ENCODE data around the gene PANX1.

DNA sequence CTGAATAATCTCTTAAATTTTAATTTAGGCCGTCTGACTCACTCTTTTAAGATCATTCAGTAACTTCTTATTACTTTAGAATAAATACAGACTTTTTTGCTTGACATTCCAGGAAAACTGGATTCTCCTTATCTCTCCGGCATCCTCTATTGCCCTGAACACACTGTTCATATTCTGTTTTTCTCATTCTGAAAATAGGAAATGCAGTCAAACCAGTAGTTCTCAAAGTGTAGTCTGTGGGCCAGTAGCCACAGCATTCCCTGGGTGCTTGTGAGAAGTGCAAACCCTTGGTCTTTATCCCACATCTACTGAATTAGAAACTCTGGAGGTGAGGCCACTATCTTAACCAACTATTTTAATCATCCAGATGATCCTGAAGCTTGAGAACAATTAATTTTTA is 84.3 kb downstream of the PANX1 start:
- TF ChIP-seq RAD21 (IDR thresholded peaks at IDR 0.05; ENCODE audit: low read length) (no peak), GABPA (IDR thresholded peaks at IDR 0.05; ENCODE audit: low read depth) (no peak), TCF12 (IDR thresholded peaks at IDR 0.05) (no peak), PBX3 (IDR thresholded peaks at IDR 0.05) (no peak), ELF1 (IDR thresholded peaks at IDR 0.05) (no peak), RXRA (IDR thresholded peaks at IDR 0.05; ENCODE audit: borderline replicate concordance, low read depth) (no peak), YY1 (IDR thresholded peaks at IDR 0.05; ENCODE audit: low read depth) (no peak)
- TF ChIP-seq, protein P1, sequence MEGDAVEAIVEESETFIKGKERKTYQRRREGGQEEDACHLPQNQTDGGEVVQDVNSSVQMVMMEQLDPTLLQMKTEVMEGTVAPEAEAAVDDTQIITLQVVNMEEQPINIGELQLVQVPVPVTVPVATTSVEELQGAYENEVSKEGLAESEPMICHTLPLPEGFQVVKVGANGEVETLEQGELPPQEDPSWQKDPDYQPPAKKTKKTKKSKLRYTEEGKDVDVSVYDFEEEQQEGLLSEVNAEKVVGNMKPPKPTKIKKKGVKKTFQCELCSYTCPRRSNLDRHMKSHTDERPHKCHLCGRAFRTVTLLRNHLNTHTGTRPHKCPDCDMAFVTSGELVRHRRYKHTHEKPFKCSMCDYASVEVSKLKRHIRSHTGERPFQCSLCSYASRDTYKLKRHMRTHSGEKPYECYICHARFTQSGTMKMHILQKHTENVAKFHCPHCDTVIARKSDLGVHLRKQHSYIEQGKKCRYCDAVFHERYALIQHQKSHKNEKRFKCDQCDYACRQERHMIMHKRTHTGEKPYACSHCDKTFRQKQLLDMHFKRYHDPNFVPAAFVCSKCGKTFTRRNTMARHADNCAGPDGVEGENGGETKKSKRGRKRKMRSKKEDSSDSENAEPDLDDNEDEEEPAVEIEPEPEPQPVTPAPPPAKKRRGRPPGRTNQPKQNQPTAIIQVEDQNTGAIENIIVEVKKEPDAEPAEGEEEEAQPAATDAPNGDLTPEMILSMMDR (IDR thresholded peaks at IDR 0.05): no peak
- TF ChIP-seq, protein P2, sequence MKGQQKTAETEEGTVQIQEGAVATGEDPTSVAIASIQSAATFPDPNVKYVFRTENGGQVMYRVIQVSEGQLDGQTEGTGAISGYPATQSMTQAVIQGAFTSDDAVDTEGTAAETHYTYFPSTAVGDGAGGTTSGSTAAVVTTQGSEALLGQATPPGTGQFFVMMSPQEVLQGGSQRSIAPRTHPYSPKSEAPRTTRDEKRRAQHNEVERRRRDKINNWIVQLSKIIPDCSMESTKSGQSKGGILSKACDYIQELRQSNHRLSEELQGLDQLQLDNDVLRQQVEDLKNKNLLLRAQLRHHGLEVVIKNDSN (IDR thresholded peaks at IDR 0.05; ENCODE audit: borderline replicate concordance, low read depth): no peak
